DMS 273 (cell line): ENCODE results near the gene SAMD1.
"Not testable (repeated sequence)": the region's sequence is repeated elsewhere in the genome, so short reads cannot be mapped to it uniquely, and the experiment has no call there.

Source experiments
- DNase-seq: peaks from one replicate; lab custom pipeline; 2025; ENCODE audit not compliant: unreplicated experiment; lab: John Stamatoyannopoulos, UW

The SAMD1 gene

DNA sequence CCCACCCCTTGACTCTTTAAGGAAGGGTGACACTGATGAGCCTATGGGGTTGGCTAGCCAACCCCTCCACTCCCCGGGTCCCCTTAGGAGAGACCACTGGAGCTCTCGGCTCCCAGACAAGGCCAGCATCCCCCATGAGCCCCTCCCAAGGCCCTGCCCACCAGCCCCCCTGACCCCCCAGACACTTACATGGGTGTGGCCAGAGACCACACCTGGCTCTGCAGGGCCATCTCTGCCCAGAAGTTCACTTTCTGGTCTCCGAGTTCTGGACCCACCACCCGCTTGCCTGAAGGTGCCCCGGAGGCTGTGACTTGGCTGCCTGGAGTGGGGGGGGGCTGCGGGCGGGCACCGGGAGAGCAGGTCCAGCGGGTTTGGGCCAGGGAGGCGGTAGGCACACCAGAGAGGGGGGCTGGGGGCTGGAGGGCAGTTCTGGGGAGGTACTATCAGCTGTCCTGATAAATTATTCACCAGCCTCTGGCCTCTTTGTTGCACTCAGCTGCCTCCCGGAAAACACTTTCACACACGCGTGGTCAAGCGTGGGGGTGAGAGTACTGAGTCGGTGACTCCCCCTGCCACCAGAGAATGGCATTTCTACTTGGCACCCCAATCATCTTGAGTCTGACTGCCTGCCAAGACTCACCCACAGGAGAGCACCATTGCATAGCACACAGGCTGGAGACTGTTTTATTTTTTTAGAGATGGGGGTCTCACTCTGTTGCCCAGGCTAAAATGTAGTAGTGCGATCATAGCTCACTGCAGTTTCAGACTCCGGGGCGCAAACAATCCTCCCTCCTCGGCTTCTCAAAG, 28.6 kb downstream of the SAMD1 start, which contains the start of gene PALM3:
Gene PALM3, minus strand, starts transcription at position 326 of the 807 bp plus-strand sequence. Its CDS starts 96 bp downstream, at position 230.
- no peak for DNase-seq

DNA sequence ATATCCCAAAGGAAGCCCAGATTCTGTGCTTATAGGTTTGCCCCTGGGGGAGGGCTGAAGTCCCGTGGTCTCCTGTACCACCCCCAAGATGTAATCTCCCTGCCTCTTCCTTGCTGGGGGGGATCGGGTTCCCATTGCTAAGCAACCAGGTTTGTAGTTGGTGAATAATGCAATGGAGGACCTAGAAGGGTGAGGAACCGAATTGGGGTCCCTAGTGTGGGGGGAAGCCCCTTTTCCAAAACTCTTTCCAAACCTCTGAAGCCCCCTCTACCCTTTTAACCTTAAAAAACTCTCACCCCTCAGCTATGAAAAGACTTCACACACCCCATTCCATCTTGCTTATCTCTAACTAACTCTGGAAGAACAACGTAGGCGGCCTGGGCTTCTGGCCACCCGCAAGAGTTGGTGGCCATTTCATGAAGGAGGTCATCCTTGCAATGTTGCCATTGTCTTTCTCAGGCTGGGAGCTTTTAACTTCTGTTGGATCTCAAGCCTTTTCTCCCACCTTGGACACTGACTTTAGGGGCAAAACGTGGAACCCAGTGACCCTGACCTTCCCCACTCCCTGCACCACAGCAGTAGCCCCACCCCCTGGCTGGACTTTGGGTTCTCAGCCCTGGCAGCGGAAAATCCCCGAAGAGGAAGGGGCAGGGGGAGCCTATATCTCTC, 29.3 kb downstream of the SAMD1 start:
- peak; percentile 22 for DNase-seq

DNA sequence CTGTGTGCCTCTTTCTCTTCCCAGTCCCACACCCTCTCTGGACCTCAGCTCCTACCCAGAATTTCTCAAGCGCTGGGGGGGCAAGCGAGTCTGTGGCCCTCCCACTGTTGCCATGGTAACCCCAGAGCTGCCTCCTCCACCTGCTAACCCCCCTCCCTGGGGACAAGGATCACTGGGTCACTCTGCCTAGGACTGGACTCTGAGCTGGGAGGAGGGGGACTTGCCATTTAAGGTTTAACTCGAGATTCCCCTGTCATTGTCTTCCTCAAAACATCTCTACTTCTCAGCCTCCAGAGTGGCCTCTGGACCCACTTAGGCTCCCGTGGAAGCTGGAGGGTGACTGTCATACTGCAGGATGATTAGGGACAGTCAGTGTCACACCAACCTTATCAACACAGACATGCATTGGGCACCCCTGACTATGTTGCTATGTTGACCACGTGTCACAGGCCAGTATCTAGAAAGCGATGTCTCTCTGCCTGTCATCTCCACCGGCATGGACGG, 30.8 kb downstream of the SAMD1 start:
- DNase-seq, result peak; percentile 39

DNA sequence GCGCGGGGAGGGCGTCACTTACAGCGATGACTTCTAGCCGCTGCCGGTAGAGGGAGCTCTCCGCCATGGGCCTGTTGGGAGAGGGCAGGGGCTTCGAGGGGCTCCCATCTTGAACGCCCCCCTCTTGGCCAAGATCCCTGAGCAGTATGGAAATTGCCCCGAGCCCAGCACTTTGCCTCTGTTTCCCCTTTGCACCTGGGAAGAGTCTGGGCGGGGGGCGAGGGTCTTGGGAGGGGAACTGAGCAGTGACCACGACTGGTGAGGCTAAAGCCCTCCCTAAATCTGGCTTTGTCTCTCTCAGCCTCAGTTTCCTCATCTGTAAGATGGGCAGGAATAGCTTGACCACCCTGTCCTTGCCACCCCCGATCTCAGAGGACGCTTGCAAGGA, 31.5 kb downstream of the SAMD1 start:
- no peak for DNase-seq

DNA sequence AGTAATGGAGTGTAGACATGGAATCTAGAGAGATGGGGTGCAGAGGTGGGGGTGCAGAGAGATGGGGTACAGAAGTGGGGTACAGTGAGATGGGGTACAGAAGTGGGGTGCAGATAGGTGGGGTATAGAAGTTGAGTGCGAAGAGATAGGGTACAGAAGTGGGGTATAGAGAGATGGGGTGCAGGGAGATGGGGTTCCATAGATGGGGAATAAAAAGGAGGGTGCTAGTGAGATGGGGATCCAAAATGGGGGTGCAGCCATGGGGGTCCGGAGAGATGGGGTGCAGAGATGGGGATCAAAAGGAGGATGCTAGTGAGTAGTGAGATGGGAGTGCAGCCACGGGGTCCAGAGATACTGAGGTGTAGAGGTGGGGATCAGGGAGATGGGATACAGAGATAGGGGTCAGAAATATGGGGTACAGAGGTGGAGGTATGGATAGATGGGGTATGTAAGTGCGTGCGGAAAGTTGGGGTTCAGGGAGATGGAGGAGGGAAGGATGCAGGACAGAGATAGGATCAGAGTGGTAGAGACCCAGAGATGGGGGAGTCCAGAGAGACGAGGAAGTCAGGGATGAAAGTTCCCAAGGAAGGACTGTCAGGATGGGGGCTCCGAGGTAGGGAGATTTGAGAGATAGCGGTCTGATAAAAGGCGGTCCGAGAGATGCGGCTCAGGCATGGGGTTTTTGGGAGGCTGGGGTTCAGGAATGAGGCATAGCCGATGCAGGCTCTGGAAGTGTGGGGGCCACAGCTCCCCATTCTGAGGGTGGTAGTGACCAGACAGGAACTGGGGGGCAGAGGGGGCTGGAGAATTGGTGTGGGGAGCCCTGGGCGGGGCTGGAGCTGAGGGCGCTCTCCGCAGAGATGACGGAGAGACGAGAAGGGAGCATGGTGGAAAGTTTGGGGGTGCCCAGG, 32.1 kb downstream of the SAMD1 start:
- DNase-seq, result no peak

DNA sequence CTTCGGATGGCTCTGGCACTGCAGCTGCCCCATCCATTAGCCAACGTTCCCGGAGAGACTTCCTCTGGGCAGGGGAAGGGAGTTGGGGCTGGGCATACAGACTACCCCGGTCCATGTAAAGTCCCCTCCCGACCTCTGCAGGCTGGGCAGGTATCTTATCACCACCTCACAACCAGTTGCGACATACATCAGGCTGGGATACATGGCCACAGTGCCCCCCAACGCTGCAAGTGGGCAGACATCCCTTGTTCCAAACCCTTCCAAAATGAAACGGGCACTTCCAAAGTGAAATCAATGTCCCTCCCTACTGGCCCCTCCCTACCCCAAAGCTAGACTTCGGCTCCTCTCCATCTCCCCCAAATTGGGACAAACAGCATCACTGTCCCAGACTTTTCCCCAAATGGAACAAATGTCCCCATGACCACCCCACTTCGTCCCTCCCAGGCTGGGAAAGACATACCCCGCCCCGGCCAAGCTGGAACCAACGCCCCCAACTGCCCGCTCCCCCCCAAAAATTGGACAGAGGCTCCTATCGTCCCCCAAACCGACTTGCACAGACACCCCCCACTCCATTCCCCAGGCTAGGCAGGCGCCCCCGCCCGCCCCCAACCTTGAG, 33.7 kb downstream of the SAMD1 start:
- DNase-seq, result peak; percentile 34

DNA sequence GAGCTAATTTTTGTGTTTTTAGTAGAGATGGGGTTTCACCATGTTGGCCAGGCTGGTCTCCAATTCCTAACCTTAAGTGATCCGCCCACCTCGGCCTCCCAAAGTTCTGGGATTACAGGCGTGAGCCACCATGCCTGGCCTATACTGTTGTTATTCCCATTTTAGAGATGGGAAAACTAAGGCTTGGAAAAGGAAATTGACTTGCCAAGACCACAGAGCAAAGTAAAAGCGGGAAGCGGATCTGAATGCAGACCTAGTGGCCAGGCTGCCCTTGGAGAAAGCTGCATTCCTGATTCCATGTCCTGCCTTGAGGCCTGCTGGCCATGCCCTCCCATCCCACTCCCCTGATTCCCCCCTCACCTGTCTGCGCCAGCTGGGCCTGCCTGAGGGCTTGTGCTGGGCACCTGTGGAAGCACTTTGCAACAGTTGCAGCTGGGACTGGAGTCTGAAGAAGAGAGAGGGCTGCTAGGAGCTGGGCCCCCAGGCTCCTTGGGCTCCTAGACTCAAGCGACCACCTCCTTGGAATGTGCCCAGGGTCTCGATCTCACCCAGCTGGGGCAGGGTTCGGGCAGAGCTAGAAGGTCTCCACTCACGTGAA, 34.4 kb downstream of the SAMD1 start:
- DNase-seq, result no peak

DNA sequence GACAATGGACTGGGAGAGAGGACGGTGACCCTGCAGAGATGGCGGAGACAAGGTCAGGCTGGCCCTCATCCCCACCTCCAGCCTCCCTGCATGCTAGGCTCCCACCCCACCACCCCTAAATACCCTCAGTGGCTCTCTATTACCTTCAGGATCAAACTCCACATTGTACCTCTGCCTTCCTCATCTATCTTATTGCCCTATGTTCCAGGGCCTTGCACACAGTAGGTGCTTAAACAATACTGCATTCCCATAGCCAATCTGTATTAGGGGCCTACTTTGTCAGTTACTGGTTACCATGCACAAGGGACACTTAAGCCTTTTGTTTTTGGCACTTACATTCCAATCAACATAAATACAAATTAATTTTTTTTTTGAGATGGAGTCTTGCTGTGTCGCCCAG, 35.2 kb downstream of the SAMD1 start:
- no peak for DNase-seq

DNA sequence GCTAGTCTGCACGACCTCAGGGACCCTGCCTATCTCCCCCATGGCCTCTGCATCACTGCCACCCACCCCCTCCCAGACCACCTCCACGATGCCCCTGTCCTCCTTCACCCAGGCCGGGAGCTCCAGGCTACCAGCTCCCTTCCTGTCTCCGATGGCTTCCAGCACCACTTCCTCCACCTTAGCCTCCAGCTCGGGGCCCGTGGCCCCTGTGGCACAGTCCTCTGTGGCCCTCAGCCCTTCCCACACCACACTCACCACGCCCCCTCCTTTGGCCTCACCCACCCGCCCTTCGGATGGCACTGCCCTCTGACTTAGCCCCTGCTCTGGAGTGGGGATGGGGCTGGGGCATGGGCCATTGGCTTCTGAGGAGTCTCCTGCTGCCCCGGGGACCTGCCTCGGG, 35.8 kb downstream of the SAMD1 start:
- DNase-seq, result no peak

DNA sequence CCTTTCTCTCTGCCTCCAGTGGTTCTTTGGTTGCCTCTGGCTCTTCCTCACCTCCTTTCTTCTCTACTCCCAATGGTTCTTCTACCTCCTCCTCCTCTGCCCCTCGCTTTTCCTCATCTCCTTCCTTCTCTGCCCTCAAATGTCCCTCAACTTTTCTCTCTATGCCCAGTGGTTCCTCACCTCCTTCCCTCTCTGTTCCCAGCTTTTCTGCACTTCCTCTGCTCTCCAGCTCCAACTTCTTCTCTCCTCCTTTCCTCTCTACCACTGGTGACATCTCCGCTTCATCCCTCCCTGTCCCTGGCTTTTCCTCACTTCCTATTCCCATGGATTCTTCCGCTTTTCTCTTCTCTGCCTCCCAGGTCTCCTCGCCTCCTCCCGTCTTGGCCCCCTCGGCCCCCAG, 36.5 kb downstream of the SAMD1 start:
- no peak for DNase-seq

DNA sequence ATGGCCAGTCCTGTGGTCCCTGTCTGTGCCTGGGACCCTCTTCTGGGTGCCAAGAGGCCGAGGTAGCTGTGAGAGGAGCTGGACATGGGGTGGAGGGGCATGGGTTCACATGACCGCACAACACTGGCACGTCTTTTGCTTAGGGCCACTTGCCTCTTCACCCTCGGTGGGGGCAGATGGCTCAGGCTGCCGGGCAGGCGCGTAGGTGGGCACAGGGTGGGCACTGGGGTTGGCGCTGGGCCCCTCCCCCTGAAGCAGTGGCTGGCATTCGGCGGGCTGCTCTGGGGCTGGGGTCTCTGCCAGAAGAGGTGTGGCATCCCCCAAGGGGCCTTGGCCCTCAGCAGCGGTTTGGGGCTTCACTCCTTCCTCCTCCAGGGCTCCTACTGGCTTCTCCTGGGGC, 37.1 kb downstream of the SAMD1 start:
- no peak for DNase-seq

DNA sequence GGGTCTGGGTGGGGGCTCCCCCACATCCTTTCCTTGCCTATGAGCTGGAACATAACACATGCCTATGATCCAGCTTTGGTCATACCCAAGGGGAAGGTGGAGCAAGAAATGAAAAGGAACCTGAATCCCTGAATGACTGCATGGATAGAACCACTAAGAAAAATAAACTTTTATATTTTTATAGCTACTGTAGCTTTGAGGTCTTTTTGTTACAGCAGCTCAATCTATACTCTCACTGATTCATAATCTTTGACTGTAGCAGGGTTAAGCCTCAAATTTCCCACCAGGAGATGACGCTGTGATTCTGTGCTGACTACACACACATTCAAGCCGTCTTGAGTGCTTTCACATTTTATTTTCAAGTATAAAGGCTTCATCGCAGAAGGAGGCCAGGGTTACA, 37.5 kb downstream of the SAMD1 start:
- DNase-seq, result no peak

DNA sequence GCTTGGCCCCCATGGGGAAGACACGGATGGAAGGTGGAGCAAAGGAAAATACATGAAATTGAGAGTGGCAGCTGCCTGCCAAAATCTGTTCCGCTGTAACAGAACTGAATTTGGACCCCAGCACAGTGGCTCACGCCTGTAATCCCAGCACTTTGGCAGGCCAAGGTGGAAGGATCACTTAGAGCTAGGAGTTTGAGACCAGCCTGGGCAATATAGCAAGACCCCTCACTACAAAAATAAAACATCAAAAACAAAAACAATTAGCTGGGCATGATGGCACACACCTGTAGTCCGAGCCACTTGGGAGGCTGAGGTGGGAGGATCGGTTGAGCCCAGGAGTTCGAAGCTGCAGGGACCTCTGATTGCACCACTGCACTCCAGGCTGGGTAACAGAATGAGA, 38.1 kb downstream of the SAMD1 start:
- no peak for DNase-seq

DNA sequence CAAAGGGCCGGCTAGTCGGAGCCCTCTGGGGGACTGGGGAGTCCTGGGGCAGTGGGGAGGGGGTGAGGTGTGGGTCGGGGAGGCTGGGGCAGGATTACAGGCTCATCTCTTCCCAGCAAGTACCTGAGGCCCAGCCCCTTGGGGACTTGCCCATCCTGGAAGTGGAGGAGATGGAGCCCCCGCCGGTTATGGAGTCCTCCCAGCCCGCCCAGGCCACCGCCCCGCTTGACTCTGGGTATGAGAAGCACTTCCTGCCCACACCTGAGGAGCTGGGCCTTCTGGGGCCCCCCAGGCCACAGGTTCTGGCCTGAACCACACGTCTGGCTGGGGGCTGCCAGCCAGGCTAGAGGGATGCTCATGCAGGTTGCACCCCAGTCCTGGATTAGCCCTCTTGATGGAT, 38.6 kb downstream of the SAMD1 start:
- no peak for DNase-seq

DNA sequence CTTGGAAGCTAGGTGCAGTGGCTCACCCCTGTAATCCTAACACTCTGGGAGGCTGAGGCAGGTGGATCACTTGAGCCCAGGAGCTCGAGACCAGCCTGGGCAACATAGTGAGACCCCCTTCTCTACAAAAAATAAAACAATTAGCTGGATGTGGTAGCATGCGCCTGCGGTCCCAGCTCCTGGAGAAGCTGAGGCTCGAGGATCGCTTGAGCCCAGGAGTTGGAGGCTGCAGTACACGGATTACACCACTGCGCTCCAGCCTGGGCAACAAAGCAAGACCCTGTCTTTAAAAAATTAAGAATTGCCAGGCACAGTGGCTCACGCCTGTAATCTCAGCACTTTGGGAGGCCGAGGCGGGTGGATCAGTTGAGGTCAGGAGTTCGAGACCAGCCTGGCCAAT, 39.6 kb downstream of the SAMD1 start:
- not testable (repeated sequence) for DNase-seq

DNA sequence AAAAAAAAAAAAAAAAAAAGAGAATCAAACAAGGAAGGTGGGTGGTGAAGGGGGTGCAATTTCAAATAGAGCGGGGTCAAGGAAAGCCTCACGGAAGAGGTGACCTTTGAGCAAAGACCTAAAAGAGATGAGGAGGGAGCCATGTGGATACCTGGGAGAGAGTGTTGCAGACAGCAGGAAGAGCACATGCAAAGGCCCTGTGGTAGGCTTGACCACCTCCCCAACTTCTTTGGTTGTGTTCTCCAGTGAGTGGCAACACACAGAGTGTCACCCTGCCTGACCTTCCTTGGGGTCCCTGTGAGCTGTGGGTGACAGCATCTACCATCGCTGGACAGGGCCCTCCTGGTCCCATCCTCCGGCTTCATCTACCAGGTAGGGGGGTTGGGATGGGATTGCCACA, 40.0 kb downstream of the SAMD1 start:
- no peak for DNase-seq

DNA sequence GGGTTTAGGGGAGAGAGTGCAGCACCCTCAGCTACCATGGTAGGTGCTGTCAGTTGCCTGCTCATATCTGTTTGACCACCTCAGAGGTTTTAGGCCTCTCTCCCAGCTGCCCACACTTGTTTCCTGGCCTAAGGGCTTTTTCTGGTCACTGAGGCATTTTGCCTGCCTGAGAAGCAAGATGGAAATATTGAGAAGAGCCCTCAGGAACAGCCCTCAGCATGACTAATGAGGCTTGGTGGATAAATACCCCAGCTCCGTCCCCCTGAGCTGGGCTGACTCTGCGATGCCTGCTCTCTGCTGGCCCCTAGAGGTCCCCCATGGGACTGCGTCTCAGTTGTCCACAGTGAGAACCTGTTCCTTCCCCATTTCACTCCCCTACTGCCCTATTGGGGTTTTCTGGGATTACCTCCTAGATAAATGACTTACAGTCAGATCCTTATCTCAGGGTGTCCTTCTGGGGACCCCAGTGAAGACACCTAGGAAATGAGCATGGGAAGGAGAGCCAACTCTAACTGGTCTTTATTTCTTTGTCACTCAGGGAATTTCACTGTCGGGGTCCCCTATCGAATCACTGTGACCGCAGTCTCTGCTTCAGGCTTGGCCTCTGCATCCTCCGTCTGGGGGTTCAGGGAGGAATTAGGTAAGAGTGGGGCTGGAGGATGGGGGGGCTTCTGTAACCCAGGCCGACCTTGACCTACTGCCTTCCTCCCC, 42.0 kb downstream of the SAMD1 start:
- DNase-seq, result peak; percentile 72

DNA sequence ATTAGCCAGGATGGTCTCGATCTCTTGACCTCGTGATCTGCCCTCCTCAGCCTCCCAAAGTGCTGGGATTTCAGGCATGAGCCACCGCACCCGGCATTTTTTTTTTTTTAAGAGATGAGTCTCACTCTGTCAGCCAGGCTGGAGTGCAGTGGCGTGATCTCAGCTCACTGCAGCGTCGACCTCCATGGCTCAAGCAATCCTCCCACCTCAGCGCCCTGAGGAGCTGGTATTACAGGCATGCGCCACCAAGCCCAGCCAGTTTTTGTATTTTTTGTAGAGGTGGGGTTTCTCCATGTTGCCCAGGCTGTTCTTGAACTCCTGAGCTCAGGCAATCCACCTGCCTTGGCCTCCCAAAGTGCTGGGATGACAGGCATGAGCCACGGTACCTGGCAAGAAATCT, 42.7 kb downstream of the SAMD1 start:
- DNase-seq, result not testable (repeated sequence)

DNA sequence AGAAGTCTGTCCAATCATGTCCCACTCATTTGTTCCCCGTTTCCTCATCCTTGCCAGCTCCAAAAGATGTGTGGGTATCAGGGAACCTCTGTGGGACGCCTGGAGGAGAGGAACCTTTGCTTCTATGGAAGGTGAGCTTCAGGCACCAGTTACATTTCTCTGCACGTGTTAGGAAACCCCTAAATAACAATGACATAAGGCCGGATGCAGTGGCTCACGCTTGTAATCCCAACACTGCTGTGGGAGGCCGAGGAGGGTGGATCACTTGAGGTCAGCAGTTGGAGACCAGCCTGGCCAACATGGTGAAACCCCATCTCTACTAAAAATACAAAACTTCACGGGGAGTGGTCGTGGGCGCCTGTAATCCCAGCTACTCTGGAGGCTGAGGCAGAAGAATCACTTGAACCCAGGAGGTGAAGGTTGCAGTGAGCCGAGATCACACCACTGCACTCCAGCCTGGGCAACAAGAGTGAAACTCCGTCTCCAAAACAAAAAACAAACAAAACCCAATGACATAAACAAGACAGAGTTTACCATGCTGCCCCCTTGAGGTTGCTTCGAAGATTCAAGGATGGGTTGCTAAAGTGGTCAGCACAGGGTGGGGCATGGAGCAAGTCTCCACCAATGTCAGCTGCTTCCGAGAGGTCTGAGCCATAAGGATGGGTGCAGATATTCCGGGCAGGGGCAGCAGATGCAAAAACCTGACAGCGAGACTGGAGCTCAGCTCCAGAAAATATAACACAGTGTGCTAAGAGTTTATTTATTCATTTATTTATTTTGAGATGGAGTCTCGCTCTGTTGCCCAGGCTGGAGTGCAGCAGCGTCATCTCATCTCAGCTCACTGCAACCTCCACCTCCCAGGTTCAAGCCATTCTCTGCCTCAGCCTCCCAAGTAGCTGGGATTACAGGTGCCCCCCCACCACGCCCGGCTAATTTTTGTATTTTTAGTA, 47.6 kb downstream of the SAMD1 start:
- peak; percentile 71 for DNase-seq
